Transverse colon (tissue), 4 donors: Measurements from ENCODE around the gene AQP12B.

Experiments used
- CTCF ChIP-seq, 5 experiments: fragments of 200-600 bp in 3 of 5; fragments of 450-650 bp in 2 of 5; sonication (generic) in 3 of 5; IDR thresholded peaks; 1 replicate in 2 of 5; 2 replicates in 3 of 5; pipeline ENCODE4 v1.5.1; 2016 to 2017; ENCODE audit warnings: antibody characterized with exemption in 5 of 5, inconsistent platforms in 3 of 5, mild to moderate bottlenecking in 2 of 5, moderate library complexity in 1 of 5
- EP300 ChIP-seq: sonication (generic); formaldehyde crosslinking; IDR thresholded peaks from one replicate; pipeline ENCODE4 v1.6.1; 2017; ENCODE audit warnings: antibody characterized with exemption, low read depth
- POLR2A ChIP-seq: fragments of 450-650 bp; IDR thresholded peaks from one replicate; pipeline ENCODE4 v1.6.1; 2016; ENCODE audit warnings: antibody characterized with exemption, mild to moderate bottlenecking, moderate library complexity
- POLR2AphosphoS5 ChIP-seq, 3 donors: sonication (generic); formaldehyde crosslinking; IDR thresholded peaks; one replicate each; pipeline ENCODE4 v1.6.1; 2016; ENCODE audit warnings: antibody characterized with exemption in 3 of 3

- no peak for TF ChIP-seq CTCF (IDR thresholded peaks at IDR 0.05)
- no peak for TF ChIP-seq EP300
- TF ChIP-seq POLR2AphosphoS5 (IDR thresholded peaks at IDR 0.05), result no peak
- no peak for TF ChIP-seq POLR2A
Observed at GRCh38 chr2:240664622-240665021, 18.1 kb downstream of the AQP12B start.
